ENCODE measurements around the gene PARS2. TPM values are rescaled to one million over a fixed set of nuclear protein-coding genes. Genes with fewer than 3 reads are reported as not detected.

The PARS2 gene
- total and polyA plus RNA-seq, 8 donors = 3.9 to 6.1 (median 5.5) TPM

DNA sequence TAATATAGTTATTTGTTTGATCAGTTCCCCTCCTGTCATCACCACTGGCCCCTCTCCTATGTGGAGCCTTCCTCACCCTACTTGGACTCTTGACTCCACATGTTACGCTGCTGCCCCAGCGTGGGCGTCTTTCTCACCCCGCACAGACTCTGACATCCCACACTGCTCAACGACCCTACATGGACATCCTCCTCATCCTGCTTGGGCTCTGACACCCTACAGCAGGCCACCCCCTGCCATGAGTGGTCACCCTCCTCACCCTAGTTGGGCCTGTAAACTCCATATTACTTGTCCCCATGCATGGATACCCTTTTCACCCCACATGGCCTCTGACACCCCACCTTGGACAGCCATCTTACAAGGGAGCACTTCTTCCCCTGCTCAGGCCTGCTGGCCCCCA, 27.6 kb downstream of the PARS2 start:
- peaks cover 0 to 100% of the 10 kb centered on the region in 2 donors for H3K36me3 ChIP-seq
- H3K4me3 ChIP-seq = no peak overlapping the region
- no peak overlapping the region for H3K27ac ChIP-seq
- DNase-seq = no peak
- TF ChIP-seq, protein P1, sequence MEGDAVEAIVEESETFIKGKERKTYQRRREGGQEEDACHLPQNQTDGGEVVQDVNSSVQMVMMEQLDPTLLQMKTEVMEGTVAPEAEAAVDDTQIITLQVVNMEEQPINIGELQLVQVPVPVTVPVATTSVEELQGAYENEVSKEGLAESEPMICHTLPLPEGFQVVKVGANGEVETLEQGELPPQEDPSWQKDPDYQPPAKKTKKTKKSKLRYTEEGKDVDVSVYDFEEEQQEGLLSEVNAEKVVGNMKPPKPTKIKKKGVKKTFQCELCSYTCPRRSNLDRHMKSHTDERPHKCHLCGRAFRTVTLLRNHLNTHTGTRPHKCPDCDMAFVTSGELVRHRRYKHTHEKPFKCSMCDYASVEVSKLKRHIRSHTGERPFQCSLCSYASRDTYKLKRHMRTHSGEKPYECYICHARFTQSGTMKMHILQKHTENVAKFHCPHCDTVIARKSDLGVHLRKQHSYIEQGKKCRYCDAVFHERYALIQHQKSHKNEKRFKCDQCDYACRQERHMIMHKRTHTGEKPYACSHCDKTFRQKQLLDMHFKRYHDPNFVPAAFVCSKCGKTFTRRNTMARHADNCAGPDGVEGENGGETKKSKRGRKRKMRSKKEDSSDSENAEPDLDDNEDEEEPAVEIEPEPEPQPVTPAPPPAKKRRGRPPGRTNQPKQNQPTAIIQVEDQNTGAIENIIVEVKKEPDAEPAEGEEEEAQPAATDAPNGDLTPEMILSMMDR (IDR thresholded peaks at IDR 0.05) = no peak
- H3K27me3 ChIP-seq = no peaks in the 10 kb centered on the region
- no peaks in the 10 kb centered on the region for H3K9me3 ChIP-seq
- intact Hi-C loops (cut with DNase I) = no loop called here
- no peak for ATAC-seq
- H3K4me1 ChIP-seq = no peaks in the 10 kb centered on the region

DNA sequence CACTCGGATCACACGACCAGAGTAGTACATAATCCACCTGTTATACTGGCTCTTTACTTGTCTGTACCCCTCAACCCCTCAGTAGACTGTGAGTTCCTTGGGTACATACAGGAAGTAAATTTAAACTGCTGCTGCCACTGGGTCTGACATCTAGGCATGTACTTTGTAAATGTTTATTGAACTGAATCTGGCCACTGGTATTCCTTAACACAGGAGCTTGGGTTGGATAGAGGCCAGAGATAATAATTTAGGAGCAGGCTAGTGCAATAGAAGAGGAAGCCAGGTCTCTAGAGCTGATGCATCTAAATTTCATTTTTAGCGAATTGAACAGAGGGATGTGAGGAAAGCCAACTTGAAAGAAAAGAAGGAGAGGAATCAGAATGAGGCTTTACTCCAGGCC, 36.3 kb downstream of the PARS2 start:
- peaks cover 0 to 99% of the 10 kb centered on the region in 2 donors for H3K36me3 ChIP-seq
- intact Hi-C loops (cut with DNase I) = no loop called here

GRCh38 chr1:54724771-54725170, 39.6 kb downstream of the PARS2 start:
- Histone ChIP-seq H3K27me3 (no peaks in the 10 kb centered on the region), H3K4me1 (no peaks in the 10 kb centered on the region), H3K36me3 (peaks cover 3 to 90% of the 10 kb centered on the region in 2 donors), H3K4me3 (no peak overlapping the region), H3K27ac (no peak overlapping the region), H3K9me3 (no peaks in the 10 kb centered on the region)
- TF ChIP-seq, protein P1 (IDR thresholded peaks at IDR 0.05) = no peak
- ATAC-seq (no peak), DNase-seq (no peak)
- intact Hi-C loops (cut with DNase I) = no loop called here

More for the DNA sequence above, 36.3 kb downstream of the PARS2 start:
- TF ChIP-seq, protein P1 (IDR thresholded peaks at IDR 0.05) = no peak
- no peak for DNase-seq
- Histone ChIP-seq H3K4me1 (no peaks in the 10 kb centered on the region), H3K9me3 (no peaks in the 10 kb centered on the region), H3K27ac (no peak overlapping the region), H3K27me3 (no peaks in the 10 kb centered on the region), H3K4me3 (no peak overlapping the region)
- ATAC-seq = no peak

- Histone ChIP-seq H3K9me3 (no peaks in the 10 kb centered on the region), H3K36me3 (peaks cover 3 to 90% of the 10 kb centered on the region in 2 donors), H3K4me1 (no peaks in the 10 kb centered on the region), H3K4me3 (no peak overlapping the region), H3K27ac (no peak overlapping the region), H3K27me3 (no peaks in the 10 kb centered on the region)
- TF ChIP-seq, protein P1 (IDR thresholded peaks at IDR 0.05) = no peak
- intact Hi-C loops (cut with DNase I) = no loop called here
- DNase-seq (no peak), ATAC-seq (no peak)
Observed at GRCh38 chr1:54723985-54724384, 40.3 kb downstream of the PARS2 start.

GRCh38 chr1:54721719-54722118, 42.6 kb downstream of the PARS2 start:
- no peak overlapping the region for H3K4me3 ChIP-seq
- intact Hi-C loops (cut with DNase I) = no loop called here
- no peak for DNase-seq
- no peak for ATAC-seq
- no peaks in the 10 kb centered on the region for H3K9me3 ChIP-seq
- H3K27me3 ChIP-seq = no peaks in the 10 kb centered on the region
- H3K27ac ChIP-seq = no peak overlapping the region
- H3K36me3 ChIP-seq = peaks cover 3 to 82% of the 10 kb centered on the region in 2 donors
- TF ChIP-seq, protein P1 (IDR thresholded peaks at IDR 0.05) = no peak
- H3K4me1 ChIP-seq = peaks cover 0 to 8% of the 10 kb centered on the region in 2 donors
